ENCODE data around the gene NEK6. TPM values are rescaled to one million over a fixed set of nuclear protein-coding genes. Genes with fewer than 3 reads are reported as not detected.

The NEK6 gene
- total RNA-seq, 2 donors from 2014 or later = 77.8 to 83.4 TPM

DNA sequence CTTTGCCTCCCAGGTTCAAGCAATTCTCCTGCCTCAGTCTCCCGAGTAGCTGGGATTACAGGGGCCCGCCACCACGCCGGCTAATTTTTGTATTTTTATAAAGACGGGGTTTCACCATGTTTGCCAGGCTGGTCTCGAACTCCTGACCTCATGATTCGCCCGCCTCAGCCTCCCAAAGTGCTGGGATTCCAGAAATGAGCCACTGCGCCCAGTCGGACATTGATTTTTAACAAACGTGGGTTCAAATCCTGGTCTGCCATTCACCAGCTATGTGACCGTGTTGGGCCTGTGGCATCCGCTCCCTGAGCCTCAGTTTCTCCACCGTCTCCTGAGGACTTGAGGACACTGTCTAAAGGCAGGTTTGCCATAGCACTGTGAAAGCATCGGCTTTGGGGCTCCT, 41.8 kb upstream of the NEK6 start:
- intact Hi-C loops (cut with DNase I) = loop anchor here (10.0 kb wide), 1 partner anchor 81 kb away; no protein-coding TSS in a partner anchor
- Histone ChIP-seq H3K9ac (ENCODE audit: low read depth in 2 of 2, low read length in 2 of 2) (no peak overlapping the region), H3K36me3 (no peaks in the 10 kb centered on the region), H3K9me3 (no peaks in the 10 kb centered on the region), H3K27ac (no peak overlapping the region), H3K4me3 (no peak overlapping the region), H3K27me3 (no peaks in the 10 kb centered on the region), H3K4me1 (peaks cover 11% of the 10 kb centered on the region)
- DNase-seq = no peak
- TF ChIP-seq, protein P1, sequence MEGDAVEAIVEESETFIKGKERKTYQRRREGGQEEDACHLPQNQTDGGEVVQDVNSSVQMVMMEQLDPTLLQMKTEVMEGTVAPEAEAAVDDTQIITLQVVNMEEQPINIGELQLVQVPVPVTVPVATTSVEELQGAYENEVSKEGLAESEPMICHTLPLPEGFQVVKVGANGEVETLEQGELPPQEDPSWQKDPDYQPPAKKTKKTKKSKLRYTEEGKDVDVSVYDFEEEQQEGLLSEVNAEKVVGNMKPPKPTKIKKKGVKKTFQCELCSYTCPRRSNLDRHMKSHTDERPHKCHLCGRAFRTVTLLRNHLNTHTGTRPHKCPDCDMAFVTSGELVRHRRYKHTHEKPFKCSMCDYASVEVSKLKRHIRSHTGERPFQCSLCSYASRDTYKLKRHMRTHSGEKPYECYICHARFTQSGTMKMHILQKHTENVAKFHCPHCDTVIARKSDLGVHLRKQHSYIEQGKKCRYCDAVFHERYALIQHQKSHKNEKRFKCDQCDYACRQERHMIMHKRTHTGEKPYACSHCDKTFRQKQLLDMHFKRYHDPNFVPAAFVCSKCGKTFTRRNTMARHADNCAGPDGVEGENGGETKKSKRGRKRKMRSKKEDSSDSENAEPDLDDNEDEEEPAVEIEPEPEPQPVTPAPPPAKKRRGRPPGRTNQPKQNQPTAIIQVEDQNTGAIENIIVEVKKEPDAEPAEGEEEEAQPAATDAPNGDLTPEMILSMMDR (IDR thresholded peaks at IDR 0.05) = no peak

DNA sequence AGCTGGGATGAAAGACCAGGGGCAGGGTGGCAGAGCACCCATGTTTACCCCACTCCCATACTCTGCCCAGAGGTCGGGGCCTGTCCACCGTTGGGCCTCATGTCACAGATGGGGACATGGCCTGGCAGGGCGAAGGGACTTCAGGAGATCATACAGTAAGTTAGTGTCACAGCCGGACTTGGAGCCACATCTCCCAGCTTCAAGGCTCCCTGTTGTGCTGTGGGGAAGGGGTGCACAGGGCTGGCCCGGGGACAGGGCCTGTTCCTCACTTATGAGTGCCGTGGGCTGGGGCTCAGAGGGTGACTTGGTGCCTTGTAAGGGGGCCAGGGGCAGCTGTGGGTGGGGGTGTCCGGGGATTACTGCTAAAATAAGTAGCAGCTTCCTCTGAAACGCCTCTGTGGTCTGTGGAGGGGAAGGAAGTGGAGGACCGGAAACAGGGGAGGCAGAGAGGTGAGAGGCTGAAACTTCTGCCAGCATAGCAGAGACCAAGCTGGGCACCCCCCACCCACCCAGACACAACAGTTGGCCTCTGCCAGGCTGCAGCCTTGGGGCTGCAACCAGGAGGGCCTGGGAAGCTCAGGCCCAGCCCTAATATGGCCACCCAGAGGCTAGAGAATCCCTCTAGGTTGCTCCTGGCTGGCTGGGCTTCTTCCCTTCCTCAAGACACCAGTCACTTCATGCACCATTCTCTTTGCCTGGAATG, 41.1 kb upstream of the NEK6 start:
- TF ChIP-seq, protein P1 (IDR thresholded peaks at IDR 0.05) = no peak
- Histone ChIP-seq H3K4me3 (no peak overlapping the region), H3K36me3 (no peaks in the 10 kb centered on the region), H3K9ac (ENCODE audit: low read depth in 2 of 2, low read length in 2 of 2) (no peak overlapping the region), H3K27ac (peak overlapping the region; percentile 44), H3K4me1 (peaks cover 18% of the 10 kb centered on the region), H3K9me3 (no peaks in the 10 kb centered on the region), H3K27me3 (no peaks in the 10 kb centered on the region)
- intact Hi-C loops (cut with DNase I) = loop anchor here (10.0 kb wide), 1 partner anchor 82 kb away; no protein-coding TSS in a partner anchor
- DNase-seq = peak; percentile 58

DNA sequence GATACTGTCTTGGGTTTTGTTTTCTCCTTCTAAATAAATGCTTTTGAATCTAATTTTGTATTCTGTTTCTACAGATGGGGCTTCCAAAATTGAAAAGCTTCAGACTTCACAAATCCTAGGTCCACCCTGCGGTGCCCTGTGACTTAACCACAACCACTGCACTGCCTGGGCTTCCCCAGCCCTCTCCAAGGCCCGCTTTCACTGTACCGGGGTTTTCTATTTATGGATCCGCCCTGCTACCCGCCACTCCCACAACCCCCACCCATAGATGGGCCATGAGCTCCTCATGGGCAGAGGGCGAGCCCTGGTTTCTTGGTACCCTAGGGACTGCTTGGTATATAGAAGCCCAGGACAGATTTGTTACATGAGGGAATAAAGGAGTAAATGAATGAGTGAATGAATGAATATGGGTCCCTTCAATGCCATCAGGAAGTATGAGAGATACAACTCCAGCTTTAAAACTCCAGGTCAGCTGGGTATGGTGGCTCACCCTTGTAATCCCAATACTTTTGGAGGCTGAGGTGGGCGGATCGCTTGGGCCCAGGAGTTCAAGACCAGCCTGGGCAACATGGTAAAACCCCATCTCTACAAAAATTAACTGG, 39.8 kb upstream of the NEK6 start:
- Histone ChIP-seq H3K36me3 (no peaks in the 10 kb centered on the region), H3K4me3 (no peak overlapping the region), H3K9ac (ENCODE audit: low read depth in 2 of 2, low read length in 2 of 2) (peak overlapping the region in 1 of 2 donors; percentile 19), H3K27ac (peak overlapping the region; percentile 45), H3K9me3 (no peaks in the 10 kb centered on the region), H3K27me3 (no peaks in the 10 kb centered on the region), H3K4me1 (peaks cover 31% of the 10 kb centered on the region)
- intact Hi-C loops (cut with DNase I) = loop anchor here (10.0 kb wide), 1 partner anchor 83 kb away; no protein-coding TSS in a partner anchor
- TF ChIP-seq, protein P1 (IDR thresholded peaks at IDR 0.05) = no peak
- no peak for DNase-seq

DNA sequence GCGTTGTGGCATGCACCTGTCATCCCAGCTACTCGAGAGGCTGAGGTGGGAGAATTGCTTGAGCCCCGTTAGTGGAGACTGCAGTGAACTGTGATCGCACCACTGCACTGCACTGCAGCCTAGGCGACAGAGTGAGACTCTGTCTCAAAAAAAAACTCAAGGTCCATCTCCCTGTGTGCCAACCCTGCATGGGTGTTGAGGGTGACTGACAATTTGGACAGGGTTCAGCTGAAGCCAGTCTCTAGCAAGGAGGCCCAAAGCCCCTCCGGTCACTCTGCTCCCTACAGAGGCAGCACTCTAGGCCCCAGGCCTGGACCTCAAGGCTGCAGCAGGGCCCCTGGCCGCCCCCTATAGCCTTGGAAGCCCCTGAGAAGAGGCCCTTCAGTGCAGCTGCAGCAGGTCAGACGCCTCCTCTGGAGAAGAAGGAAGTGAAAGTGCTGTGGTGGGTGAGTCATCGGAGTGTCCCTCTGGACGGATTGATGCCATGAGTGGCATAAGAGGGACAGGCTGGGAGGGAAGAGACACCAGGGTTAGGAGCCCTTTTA, 39.2 kb upstream of the NEK6 start:
- peaks cover 34% of the 10 kb centered on the region for H3K4me1 ChIP-seq

DNA sequence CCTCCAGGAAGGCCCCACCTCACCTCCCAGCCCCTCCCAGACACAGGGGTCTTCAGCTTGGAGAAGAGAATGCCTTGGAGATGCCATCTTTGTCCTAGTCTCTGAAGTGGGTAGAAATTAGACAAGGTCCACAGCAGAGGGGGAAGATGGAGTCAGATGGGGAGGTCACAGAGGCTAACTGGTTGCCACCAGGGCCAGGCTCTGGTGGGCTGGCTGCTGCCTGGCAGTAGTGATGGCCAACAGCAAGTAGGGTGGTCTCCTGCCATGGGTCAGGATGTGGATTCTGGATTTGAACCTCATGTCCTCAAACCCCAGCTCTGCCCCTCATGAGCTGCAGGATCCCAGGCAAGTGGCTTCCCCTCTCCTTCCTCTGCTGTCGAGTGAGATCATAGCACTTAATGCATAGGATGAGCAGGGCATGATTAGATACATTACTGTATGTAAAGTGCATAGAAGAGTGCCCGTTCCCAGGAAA, 38.7 kb upstream of the NEK6 start:
- Histone ChIP-seq H3K27me3 (no peaks in the 10 kb centered on the region), H3K36me3 (no peaks in the 10 kb centered on the region), H3K9ac (ENCODE audit: low read depth in 2 of 2, low read length in 2 of 2) (peak overlapping the region; percentile 3 to 30), H3K4me1 (peaks cover 34% of the 10 kb centered on the region), H3K27ac (peak overlapping the region; percentile 42), H3K9me3 (no peaks in the 10 kb centered on the region), H3K4me3 (no peak overlapping the region)
- DNase-seq = no peak
- TF ChIP-seq, protein P1 (IDR thresholded peaks at IDR 0.05) = no peak
- intact Hi-C loops (cut with DNase I) = loop anchor here (10.0 kb wide), 1 partner anchor 84 kb away; no protein-coding TSS in a partner anchor

More for the DNA sequence above, 39.2 kb upstream of the NEK6 start:
- intact Hi-C loops (cut with DNase I) = loop anchor here (10.0 kb wide), 1 partner anchor 84 kb away; no protein-coding TSS in a partner anchor
- Histone ChIP-seq H3K36me3 (no peaks in the 10 kb centered on the region), H3K27ac (peak overlapping the region; percentile 45), H3K4me3 (no peak overlapping the region), H3K9ac (ENCODE audit: low read depth in 2 of 2, low read length in 2 of 2) (peak overlapping the region in 1 of 2 donors; percentile 3), H3K9me3 (no peaks in the 10 kb centered on the region), H3K27me3 (no peaks in the 10 kb centered on the region)
- TF ChIP-seq, protein P1 (IDR thresholded peaks at IDR 0.05) = no peak
- DNase-seq = peak; percentile 80

Measured in colonic mucosa (tissue), 4 donors.